ENCODE data around the gene CMPK2. TPM values are rescaled to one million over a fixed set of nuclear protein-coding genes. Genes with fewer than 3 reads are reported as not detected.
"Not testable (repeated sequence)": the region's sequence is repeated elsewhere in the genome, so short reads cannot be mapped to it uniquely, and the experiment has no call there.

Gene CMPK2
- total RNA-seq, 4 donors from 2014 or later, result 4.9 to 22.9 (median 11.8) TPM

- intact Hi-C loops (cut with DNase I; ENCODE audit: low total_unique reads) (no loop called here), in situ Hi-C loops (cut with MboI; ENCODE audit: low pct_ligation_motif_present in 1 of 4, low pct_unique_long_range_greater_than_20kb in 1 of 4, low sequenced_read_pairs in 3 of 4) (no loop called here)
- Histone ChIP-seq H3K4me3 (no peak overlapping the region), H3K36me3 (no peaks in the 10 kb centered on the region), H3K27me3 (no peaks in the 10 kb centered on the region), H3K27ac (no peak overlapping the region), H3K4me1 (peaks cover 4 to 19% (median 12%) of the 10 kb centered on the region in 4 donors), H3K9me3 (peaks cover 2 to 4% of the 10 kb centered on the region in 2 donors)
- DNase-seq, result no peak
- TF ChIP-seq CTCF (IDR thresholded peaks at IDR 0.05) (no peak), EP300 (IDR thresholded peaks at IDR 0.05; ENCODE audit: low read depth) (no peak), POLR2A (IDR thresholded peaks at IDR 0.05) (no peak)
- WGBS, 2 donors (ENCODE audit: low coverage in 1 of 2), result 82% methylated on average over 3 to 6 of the region's 6 CpGs
Measured at GRCh38 chr2:6863792-6864191, 1.9 kb downstream of the CMPK2 start.

GRCh38 chr2:6860296-6860695, 5.4 kb downstream of the CMPK2 start:
- no peak overlapping the region for H3K4me3 ChIP-seq
- H3K9me3 ChIP-seq, result peaks cover 4 to 5% of the 10 kb centered on the region in 2 donors
- intact Hi-C loops (cut with DNase I; ENCODE audit: low total_unique reads) (no loop called here), in situ Hi-C loops (cut with MboI; ENCODE audit: low pct_ligation_motif_present in 1 of 4, low pct_unique_long_range_greater_than_20kb in 1 of 4, low sequenced_read_pairs in 3 of 4) (no loop called here)
- WGBS, 2 donors (ENCODE audit: low coverage in 1 of 2), result 100% methylated on average over 1 to 3 of the region's 3 CpGs
- DNase-seq, result no peak
- H3K27ac ChIP-seq, result no peak overlapping the region
- TF ChIP-seq POLR2A (IDR thresholded peaks at IDR 0.05), result no peak
- H3K27me3 ChIP-seq, result no peaks in the 10 kb centered on the region
- no peaks in the 10 kb centered on the region for H3K36me3 ChIP-seq
- H3K4me1 ChIP-seq, result peaks cover 0 to 7% (median 5%) of the 10 kb centered on the region in 4 donors

GRCh38 chr2:6858466-6859027, 7.2 kb downstream of the CMPK2 start:
- H3K4me3 ChIP-seq; H3K4me1 ChIP-seq; DNase-seq; H3K27ac ChIP-seq; intact Hi-C loops (cut with DNase I; ENCODE audit: low total_unique reads); H3K27me3 ChIP-seq; H3K9me3 ChIP-seq; H3K36me3 ChIP-seq; in situ Hi-C loops (cut with MboI; ENCODE audit: low pct_ligation_motif_present in 1 of 4, low pct_unique_long_range_greater_than_20kb in 1 of 4, low sequenced_read_pairs in 3 of 4): not testable (repeated sequence)
- 94 to 97% methylated on average over 4 of the region's 4 CpGs for WGBS, 2 donors (ENCODE audit: low coverage in 1 of 2)

GRCh38 chr2:6856548-6856920, 9.2 kb downstream of the CMPK2 start:
- intact Hi-C loops (cut with DNase I; ENCODE audit: low total_unique reads), result no loop called here
- no peak overlapping the region for H3K27ac ChIP-seq

GRCh38 chr2:6855860-6856547, 9.7 kb downstream of the CMPK2 start:
- Histone ChIP-seq H3K4me3 (no peak overlapping the region), H3K36me3 (peaks cover 0 to 4% (median under 1%) of the 10 kb centered on the region in 4 donors), H3K27ac (no peak overlapping the region), H3K9me3 (peaks cover 4 to 5% of the 10 kb centered on the region in 2 donors), H3K4me1 (no peaks in the 10 kb centered on the region), H3K27me3 (no peaks in the 10 kb centered on the region)
- intact Hi-C loops (cut with DNase I; ENCODE audit: low total_unique reads), result no loop called here
- DNase-seq, result no peak
- no peak for TF ChIP-seq POLR2A (IDR thresholded peaks at IDR 0.05)
- TF ChIP-seq CTCF (IDR thresholded peaks at IDR 0.05), result no peak
- no peak for TF ChIP-seq EP300 (IDR thresholded peaks at IDR 0.05; ENCODE audit: low read depth)
- TF ChIP-seq POLR2AphosphoS5 (IDR thresholded peaks at IDR 0.05), result no peak
- in situ Hi-C loops (cut with MboI; ENCODE audit: low pct_ligation_motif_present in 1 of 4, low pct_unique_long_range_greater_than_20kb in 1 of 4, low sequenced_read_pairs in 3 of 4), result no loop called here

More at GRCh38 chr2:6856548-6856920, 9.2 kb downstream of the CMPK2 start:
- Histone ChIP-seq H3K4me3 (no peak overlapping the region), H3K36me3 (no peaks in the 10 kb centered on the region), H3K9me3 (peaks cover 4 to 5% of the 10 kb centered on the region in 2 donors), H3K27me3 (no peaks in the 10 kb centered on the region), H3K4me1 (no peaks in the 10 kb centered on the region)
- in situ Hi-C loops (cut with MboI; ENCODE audit: low pct_ligation_motif_present in 1 of 4, low pct_unique_long_range_greater_than_20kb in 1 of 4, low sequenced_read_pairs in 3 of 4), result no loop called here
- TF ChIP-seq CTCF (IDR thresholded peaks at IDR 0.05) (no peak), POLR2AphosphoS5 (IDR thresholded peaks at IDR 0.05) (no peak), EP300 (IDR thresholded peaks at IDR 0.05; ENCODE audit: low read depth) (no peak), POLR2A (IDR thresholded peaks at IDR 0.05) (no peak)
- WGBS, 2 donors (ENCODE audit: low coverage in 1 of 2), result 76 to 100% methylated on average over 1 of the region's 1 CpG
- DNase-seq, result no peak
